ENCODE measurements around the gene IPPK. TPM values are rescaled to one million over a fixed set of nuclear protein-coding genes. Genes with fewer than 3 reads are reported as not detected.
"Not testable (repeated sequence)": the region's sequence is repeated elsewhere in the genome, so short reads cannot be mapped to it uniquely, and the experiment has no call there.

Gene IPPK
- total RNA-seq, 4 donors from 2014 or later = 6.8 to 11.4 (median 7.5) TPM

DNA sequence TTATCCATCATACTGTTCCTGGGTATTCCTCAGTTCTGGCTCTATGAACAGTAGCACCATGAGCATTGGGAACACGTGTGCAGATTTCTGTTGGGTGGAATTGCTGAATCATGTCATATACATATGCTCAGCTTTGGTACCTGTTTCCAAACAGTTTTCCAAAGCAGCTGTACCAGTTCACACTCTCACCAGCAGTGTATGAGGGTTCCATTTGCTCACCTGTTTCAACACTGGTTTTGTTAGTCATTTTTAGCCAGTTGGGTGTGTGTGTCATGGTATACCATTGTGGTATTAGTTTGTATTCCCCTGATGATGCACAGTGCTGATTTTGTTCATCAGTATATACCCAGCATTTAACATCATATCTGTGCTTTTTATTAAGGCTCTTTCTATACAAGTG lies 77.4 kb downstream of the IPPK start:
- no peak overlapping the region for H3K27ac ChIP-seq
- intact Hi-C loops (cut with DNase I; ENCODE audit: low total_unique reads) = no loop called here
- H3K36me3 ChIP-seq = no peaks in the 10 kb centered on the region

DNA sequence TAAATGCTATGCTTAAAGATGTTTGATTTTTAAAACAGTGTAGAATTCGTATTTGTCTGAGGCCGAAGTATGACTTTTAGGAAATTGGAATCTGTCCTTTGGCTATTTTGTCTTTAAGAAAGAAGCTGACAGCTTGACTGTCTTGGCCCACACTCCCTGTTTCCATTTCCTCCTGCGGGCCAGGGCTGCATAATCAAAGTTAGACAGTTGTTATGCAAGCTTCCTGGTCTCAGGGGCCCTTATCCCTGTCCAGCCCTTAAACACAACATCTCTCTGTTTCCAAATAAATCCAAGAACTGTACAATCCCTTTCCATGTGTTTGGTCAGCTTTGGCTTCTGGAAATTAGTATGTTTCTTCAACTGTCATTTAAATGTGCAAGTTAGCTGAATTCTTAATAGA lies 79.6 kb downstream of the IPPK start:
- DNase-seq (peak; percentile 35 to 59), ATAC-seq (peak in 1 of 2 donors; percentile 81)
- Histone ChIP-seq H3K27me3 (no peaks in the 10 kb centered on the region), H3K9me3 (no peaks in the 10 kb centered on the region), H3K4me1 (peaks cover 4 to 20% of the 10 kb centered on the region in 2 donors), H3K4me3 (no peak overlapping the region), H3K27ac (peak overlapping the region in 1 of 4 donors; percentile 26), H3K36me3 (no peaks in the 10 kb centered on the region)
- intact Hi-C loops (cut with DNase I; ENCODE audit: low total_unique reads) (no loop called here), in situ Hi-C loops (cut with MboI; ENCODE audit: low sequenced_read_pairs in 4 of 4) (no loop called here)
- TF ChIP-seq POLR2A (IDR thresholded peaks at IDR 0.05) = no peak
- TF ChIP-seq, protein P1, sequence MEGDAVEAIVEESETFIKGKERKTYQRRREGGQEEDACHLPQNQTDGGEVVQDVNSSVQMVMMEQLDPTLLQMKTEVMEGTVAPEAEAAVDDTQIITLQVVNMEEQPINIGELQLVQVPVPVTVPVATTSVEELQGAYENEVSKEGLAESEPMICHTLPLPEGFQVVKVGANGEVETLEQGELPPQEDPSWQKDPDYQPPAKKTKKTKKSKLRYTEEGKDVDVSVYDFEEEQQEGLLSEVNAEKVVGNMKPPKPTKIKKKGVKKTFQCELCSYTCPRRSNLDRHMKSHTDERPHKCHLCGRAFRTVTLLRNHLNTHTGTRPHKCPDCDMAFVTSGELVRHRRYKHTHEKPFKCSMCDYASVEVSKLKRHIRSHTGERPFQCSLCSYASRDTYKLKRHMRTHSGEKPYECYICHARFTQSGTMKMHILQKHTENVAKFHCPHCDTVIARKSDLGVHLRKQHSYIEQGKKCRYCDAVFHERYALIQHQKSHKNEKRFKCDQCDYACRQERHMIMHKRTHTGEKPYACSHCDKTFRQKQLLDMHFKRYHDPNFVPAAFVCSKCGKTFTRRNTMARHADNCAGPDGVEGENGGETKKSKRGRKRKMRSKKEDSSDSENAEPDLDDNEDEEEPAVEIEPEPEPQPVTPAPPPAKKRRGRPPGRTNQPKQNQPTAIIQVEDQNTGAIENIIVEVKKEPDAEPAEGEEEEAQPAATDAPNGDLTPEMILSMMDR (IDR thresholded peaks at IDR 0.05 in 4 of 5, conservative IDR thresholded peaks at IDR 0.05 in 1 of 5) = no peak

More for the DNA sequence above, 77.4 kb downstream of the IPPK start:
- in situ Hi-C loops (cut with MboI; ENCODE audit: low sequenced_read_pairs in 4 of 4) = no loop called here
- H3K4me3 ChIP-seq = no peak overlapping the region
- H3K9me3 ChIP-seq = no peaks in the 10 kb centered on the region
- peaks cover 4 to 20% of the 10 kb centered on the region in 2 donors for H3K4me1 ChIP-seq
- ATAC-seq = no peak
- TF ChIP-seq, protein P1 (IDR thresholded peaks at IDR 0.05 in 4 of 5, conservative IDR thresholded peaks at IDR 0.05 in 1 of 5) = no peak
- TF ChIP-seq POLR2A (IDR thresholded peaks at IDR 0.05) = no peak
- no peak for DNase-seq
- H3K27me3 ChIP-seq = no peaks in the 10 kb centered on the region

DNA sequence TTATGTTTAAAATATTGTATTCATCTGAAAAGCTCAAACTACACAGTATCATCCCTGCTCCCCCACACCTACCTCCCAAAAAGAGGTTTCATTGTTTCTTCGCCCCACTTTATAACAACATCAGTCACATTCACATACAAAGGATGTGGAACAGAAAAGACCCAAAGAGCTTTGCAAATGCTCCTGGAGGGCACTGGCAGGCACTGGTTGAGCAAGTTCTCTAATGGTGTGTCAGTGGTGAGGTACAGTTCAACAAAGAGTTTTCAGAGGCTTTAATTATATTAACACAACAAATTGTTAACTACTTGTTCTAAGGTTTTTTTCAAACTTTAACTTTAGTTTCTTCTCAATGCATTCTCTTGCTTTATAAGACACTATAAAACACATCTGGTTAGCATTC lies 80.0 kb downstream of the IPPK start:
- ATAC-seq = no peak
- Histone ChIP-seq H3K27ac (peak overlapping the region in 1 of 4 donors; percentile 26), H3K4me3 (no peak overlapping the region), H3K4me1 (peaks cover 4 to 20% of the 10 kb centered on the region in 2 donors), H3K9me3 (no peaks in the 10 kb centered on the region), H3K27me3 (no peaks in the 10 kb centered on the region), H3K36me3 (no peaks in the 10 kb centered on the region)
- in situ Hi-C loops (cut with MboI; ENCODE audit: low sequenced_read_pairs in 4 of 4) (no loop called here), intact Hi-C loops (cut with DNase I; ENCODE audit: low total_unique reads) (no loop called here)
- TF ChIP-seq POLR2A (IDR thresholded peaks at IDR 0.05) = no peak
- TF ChIP-seq, protein P1 (IDR thresholded peaks at IDR 0.05 in 4 of 5, conservative IDR thresholded peaks at IDR 0.05 in 1 of 5) = no peak
- DNase-seq = no peak

DNA sequence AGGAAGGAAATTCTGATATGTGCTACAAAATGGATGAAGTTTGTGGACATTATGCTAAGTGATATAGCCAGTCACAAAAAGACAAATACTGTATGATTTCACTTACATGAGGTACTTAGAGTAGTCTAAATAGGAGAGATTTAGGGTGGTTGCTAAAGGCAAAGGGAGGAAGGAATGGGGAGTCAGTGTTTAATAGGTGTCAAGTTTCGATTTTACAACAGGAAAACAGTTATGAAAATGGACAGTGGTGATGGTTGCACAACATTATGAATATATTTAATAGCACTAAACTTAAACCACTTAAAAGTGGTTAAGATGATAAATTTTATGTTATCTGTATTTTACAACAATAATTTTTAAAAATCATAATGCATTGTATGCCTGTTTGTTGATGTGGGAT lies 93.8 kb downstream of the IPPK start:
- no peaks in the 10 kb centered on the region for H3K27me3 ChIP-seq
- TF ChIP-seq POLR2A (IDR thresholded peaks at IDR 0.05) = no peak
- TF ChIP-seq, protein P1 (IDR thresholded peaks at IDR 0.05 in 4 of 5, conservative IDR thresholded peaks at IDR 0.05 in 1 of 5) = no peak
- H3K4me1 ChIP-seq = no peaks in the 10 kb centered on the region
- ATAC-seq (no peak), DNase-seq (no peak)
- no peak overlapping the region for H3K4me3 ChIP-seq
- in situ Hi-C loops (cut with MboI; ENCODE audit: low sequenced_read_pairs in 4 of 4) (no loop called here), intact Hi-C loops (cut with DNase I; ENCODE audit: low total_unique reads) (no loop called here)
- no peaks in the 10 kb centered on the region for H3K9me3 ChIP-seq
- no peaks in the 10 kb centered on the region for H3K36me3 ChIP-seq
- H3K27ac ChIP-seq = no peak overlapping the region

DNA sequence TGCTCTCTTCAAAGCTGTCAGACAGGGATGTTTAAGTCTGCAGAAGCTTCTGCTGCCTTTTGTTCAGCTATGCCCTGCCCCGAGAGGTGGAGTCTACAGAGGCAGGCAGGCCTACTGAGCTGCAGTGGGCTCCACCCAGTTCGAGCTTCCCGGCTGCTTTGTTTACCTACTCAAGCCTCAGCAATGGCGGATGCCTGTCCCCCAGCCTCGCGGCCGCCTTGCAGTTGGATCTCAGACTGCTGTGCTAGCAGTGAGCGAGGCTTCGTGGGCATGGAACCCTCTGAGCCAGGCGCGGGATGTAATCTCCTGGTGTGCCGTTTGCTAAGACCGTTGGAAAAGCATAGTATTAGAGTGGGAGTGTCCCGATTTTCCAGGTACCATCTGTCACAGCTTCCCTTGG lies 96.3 kb downstream of the IPPK start:
- intact Hi-C loops (cut with DNase I; ENCODE audit: low total_unique reads) = not testable (repeated sequence)

DNA sequence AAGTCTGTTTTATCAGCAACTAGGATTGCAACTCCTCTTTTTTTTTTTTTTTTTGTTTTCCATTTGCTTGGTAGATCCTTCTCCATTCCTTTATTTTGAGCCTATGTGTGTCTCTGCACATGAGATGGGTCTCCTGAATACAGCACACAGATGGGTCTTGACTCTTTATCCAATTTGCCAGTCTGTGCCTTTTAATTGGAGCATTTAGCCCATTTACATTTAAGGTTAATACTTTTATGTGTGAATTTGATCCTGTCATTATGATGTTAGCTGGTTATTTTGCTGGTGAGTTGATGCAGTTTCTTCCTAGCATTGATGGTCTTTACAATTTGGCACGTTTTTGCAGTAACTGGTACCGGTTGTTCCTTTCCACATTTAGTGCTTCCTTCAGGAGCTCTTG lies 98.1 kb downstream of the IPPK start:
- H3K4me3 ChIP-seq; intact Hi-C loops (cut with DNase I; ENCODE audit: low total_unique reads); H3K27ac ChIP-seq; H3K9me3 ChIP-seq; H3K27me3 ChIP-seq; DNase-seq; ATAC-seq; H3K4me1 ChIP-seq; H3K36me3 ChIP-seq; in situ Hi-C loops (cut with MboI; ENCODE audit: low sequenced_read_pairs in 4 of 4): not testable (repeated sequence)

More for the DNA sequence above, 96.3 kb downstream of the IPPK start:
- H3K4me3 ChIP-seq; H3K4me1 ChIP-seq; H3K9me3 ChIP-seq; H3K27ac ChIP-seq; H3K36me3 ChIP-seq; ATAC-seq; H3K27me3 ChIP-seq; DNase-seq; in situ Hi-C loops (cut with MboI; ENCODE audit: low sequenced_read_pairs in 4 of 4): not testable (repeated sequence)

Measured in gastrocnemius medialis (tissue), 4 donors.